Posterior vena cava (tissue), 2 donors: Measurements from ENCODE around the gene FZD7. TPM values are rescaled to one million over a fixed set of nuclear protein-coding genes. Genes with fewer than 3 reads are reported as not detected.

Experiments
- total RNA-seq, 2 donors: library from RNA; stranded (reverse); fragmentation: NEBNext Ultra II Directional; extraction: Animal tissue kit (Norgen Biotek cat#: 25700); gene quantifications; one replicate each; pipeline ENCODE4 v1.2.1, GENCODE V29; 2021
- donor health status: DM: yes; HTN: yes; CAD: no.
- donor health status: DM: yes; HTN: yes; CAD: no.

The FZD7 gene
- total RNA-seq, 2 donors from 2014 or later = 20.9 to 32.0 TPM

Other genes with a start within 250 kb of the FZD7 start
- 1 to 10 TPM; 1.4 to 1.5 TPM for gene CDK15, start 227.3 kb upstream of the FZD7 start, total RNA-seq
- gene KIAA2012, start 39.4 kb downstream of the FZD7 start, total RNA-seq = not detected
- 10 to 100 TPM; 62.7 to 64.2 TPM for gene SUMO1, start 204.7 kb downstream of the FZD7 start, total RNA-seq
- gene NOP58, start 231.9 kb downstream of the FZD7 start, total RNA-seq = 10 to 100 TPM; 37.9 to 41.3 TPM